Fibroblast of mammary gland (primary cell): ENCODE measurements around the gene GPR139.

Source experiments
- DNase-seq: peaks from one replicate; pipeline ENCODE4 v3.0.0-alpha.2; 2010; ENCODE audit warnings: low read depth
- H3K4me3 ChIP-seq: 2 replicates; pipeline ENCODE4 v1.5.1; 2011; ENCODE audit warnings: low read depth, mild to moderate bottlenecking, low read length, moderate library complexity; ENCODE audit not compliant: control insufficient read depth
- CTCF ChIP-seq: conservative IDR thresholded peaks from 2 replicates; pipeline ENCODE4 v1.5.1; 2011; ENCODE audit warnings: low read depth, low read length, inconsistent platforms; ENCODE audit not compliant: control insufficient read depth, insufficient read depth

The GPR139 gene

DNA sequence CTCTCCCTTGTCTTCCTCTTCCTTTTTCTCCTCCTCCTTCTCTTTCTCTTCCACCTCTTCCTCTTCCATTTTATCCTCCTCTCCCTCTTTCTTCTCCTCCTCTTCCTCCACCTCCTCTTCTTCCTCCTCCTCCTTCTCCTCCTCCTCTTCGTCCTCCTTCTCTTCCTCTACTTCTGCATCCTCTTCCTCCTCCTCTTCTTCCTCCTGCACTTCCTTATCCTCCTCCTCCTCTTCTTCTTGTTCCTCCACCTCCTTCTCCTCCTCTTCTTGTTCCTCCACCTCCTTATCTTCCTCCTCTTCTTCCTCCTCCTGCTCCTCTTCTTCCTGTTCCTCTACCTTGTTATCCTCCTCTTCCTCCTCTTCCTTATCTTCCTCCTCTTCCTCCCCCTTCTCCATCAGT is 28.8 kb upstream of the GPR139 start:
- no peak for DNase-seq
- no peak overlapping the region for H3K4me3 ChIP-seq
- TF ChIP-seq CTCF = no peak

GRCh38 chr16:20102021-20102420 is 28.3 kb upstream of the GPR139 start:
- no peak for DNase-seq

GRCh38 chr16:20099375-20099774 is 25.7 kb upstream of the GPR139 start:
- DNase-seq = no peak
- H3K4me3 ChIP-seq = no peak overlapping the region
- TF ChIP-seq CTCF = no peak

More at GRCh38 chr16:20102021-20102420, 28.3 kb upstream of the GPR139 start:
- H3K4me3 ChIP-seq = no peak overlapping the region
- no peak for TF ChIP-seq CTCF

DNA sequence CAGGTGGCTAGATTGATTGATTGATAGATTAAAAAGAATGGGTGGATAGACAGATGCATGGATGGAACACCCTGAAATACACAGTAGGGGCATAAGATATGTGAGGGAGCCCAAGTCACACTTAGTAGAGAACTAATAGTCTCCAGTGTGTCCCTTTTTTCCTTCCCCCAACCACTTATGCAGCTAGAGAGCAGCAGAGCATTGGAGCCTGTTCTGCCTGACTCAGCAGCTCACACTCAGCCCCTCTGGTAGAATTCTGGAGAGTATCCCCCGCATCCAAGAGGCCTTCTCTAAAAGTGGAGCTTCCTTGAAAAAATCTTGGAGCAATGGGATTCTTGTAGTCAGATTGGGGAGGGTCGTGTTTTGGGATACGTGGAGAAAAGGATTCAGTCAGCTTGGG is 20.5 kb upstream of the GPR139 start:
- no peak for DNase-seq
- no peak overlapping the region for H3K4me3 ChIP-seq
- TF ChIP-seq CTCF = no peak

DNA sequence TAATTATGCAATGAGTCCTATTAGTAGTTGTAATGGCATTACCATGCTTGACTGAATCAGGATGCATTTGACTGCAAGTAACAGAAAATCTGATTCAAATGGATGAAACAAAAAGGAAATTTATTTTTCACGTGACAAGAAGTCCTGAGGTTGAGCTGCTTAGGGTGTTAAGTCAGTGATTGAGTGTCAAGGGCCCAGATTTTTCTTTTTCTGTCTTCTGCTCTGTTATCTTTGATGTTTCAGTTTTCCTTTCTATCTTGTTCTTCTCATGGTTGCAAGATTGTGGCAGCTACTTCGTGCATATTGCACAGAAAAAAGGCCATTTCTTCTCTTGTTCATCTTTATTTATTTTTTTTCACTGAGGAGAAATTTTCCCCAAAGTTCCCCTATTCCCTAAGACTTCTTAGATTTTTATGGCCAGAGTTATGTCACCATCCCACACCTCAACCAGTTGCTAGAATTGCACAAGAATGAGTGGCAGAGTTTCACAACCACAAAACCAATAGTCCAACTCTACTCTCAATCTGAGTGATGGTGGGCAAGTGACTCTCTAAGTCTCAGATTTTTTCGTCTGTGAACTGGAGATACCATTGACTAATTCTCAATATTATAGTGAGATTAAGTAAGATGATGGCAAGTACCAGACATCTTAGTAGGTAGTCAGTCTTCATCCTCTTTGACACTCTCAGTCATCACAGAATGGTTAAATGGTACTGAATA is 15.7 kb upstream of the GPR139 start:
- no peak for TF ChIP-seq CTCF
- no peak overlapping the region for H3K4me3 ChIP-seq
- no peak for DNase-seq

GRCh38 chr16:20084624-20085226 is 11.0 kb upstream of the GPR139 start:
- no peak for TF ChIP-seq CTCF
- no peak for DNase-seq
- no peak overlapping the region for H3K4me3 ChIP-seq
